ENCODE data around the gene SNX25.

DNA sequence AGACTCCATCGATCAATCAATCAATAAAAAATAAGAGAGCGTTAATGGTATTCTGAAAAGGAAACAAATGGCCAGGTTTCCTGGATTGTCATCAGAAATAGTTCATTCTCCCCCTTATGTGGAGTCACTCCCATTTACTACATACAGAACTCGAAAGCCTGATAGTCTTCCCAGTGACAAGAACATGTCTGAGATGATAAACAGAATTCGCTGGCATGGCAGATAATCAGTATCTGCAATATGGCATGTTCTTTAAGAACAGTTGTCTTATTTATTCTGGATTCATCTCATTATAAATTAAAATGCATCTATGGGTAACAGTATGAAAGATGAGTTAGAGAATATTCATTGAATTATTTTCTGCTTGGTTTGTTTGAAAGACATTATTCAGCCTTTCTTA lies 124.9 kb downstream of the SNX25 start:
- TF ChIP-seq, protein P1, sequence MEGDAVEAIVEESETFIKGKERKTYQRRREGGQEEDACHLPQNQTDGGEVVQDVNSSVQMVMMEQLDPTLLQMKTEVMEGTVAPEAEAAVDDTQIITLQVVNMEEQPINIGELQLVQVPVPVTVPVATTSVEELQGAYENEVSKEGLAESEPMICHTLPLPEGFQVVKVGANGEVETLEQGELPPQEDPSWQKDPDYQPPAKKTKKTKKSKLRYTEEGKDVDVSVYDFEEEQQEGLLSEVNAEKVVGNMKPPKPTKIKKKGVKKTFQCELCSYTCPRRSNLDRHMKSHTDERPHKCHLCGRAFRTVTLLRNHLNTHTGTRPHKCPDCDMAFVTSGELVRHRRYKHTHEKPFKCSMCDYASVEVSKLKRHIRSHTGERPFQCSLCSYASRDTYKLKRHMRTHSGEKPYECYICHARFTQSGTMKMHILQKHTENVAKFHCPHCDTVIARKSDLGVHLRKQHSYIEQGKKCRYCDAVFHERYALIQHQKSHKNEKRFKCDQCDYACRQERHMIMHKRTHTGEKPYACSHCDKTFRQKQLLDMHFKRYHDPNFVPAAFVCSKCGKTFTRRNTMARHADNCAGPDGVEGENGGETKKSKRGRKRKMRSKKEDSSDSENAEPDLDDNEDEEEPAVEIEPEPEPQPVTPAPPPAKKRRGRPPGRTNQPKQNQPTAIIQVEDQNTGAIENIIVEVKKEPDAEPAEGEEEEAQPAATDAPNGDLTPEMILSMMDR (IDR thresholded peaks at IDR 0.05): no peak
- no peak for TF ChIP-seq POLR2A (IDR thresholded peaks at IDR 0.05)
